ENCODE measurements around the gene GPD2. TPM values are rescaled to one million over a fixed set of nuclear protein-coding genes. Genes with fewer than 3 reads are reported as not detected.
"Not testable (repeated sequence)": the region's sequence is repeated elsewhere in the genome, so short reads cannot be mapped to it uniquely, and the experiment has no call there.

GPD2 gene
- total RNA-seq, 2 donors from 2014 or later: 14.9 to 31.6 TPM

- no peaks in the 10 kb centered on the region for H3K9me3 Mint-ChIP-seq
- H3K36me3 Mint-ChIP-seq (ENCODE audit: low read depth): no peaks in the 10 kb centered on the region
- ATAC-seq (replicated peaks): no peak
- H3K27me3 Mint-ChIP-seq: no peaks in the 10 kb centered on the region
- H3K4me3 Mint-ChIP-seq: no peak overlapping the region
- H3K27ac Mint-ChIP-seq: no peak overlapping the region
- no peaks in the 10 kb centered on the region for H3K4me1 Mint-ChIP-seq
Measured at GRCh38 chr2:156592809-156593593, 156.8 kb downstream of the GPD2 start.

DNA sequence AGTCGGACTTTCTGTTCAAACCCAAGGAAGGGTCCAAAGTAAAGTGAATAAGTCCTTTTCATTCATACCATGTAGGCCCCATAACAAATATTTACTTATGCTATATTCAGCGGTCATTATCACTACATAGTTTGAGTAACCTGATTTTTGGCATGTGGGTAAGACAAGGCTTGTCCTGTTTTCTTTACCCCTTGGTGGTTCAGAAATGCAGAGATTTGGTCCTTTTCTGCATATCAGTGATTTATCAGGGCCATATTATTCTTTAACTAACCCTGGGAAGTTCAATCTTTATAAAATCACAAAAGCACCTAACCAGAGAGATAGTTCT, 157.4 kb downstream of the GPD2 start:
- H3K36me3 Mint-ChIP-seq (ENCODE audit: low read depth): no peaks in the 10 kb centered on the region
- H3K4me3 Mint-ChIP-seq: no peak overlapping the region

DNA sequence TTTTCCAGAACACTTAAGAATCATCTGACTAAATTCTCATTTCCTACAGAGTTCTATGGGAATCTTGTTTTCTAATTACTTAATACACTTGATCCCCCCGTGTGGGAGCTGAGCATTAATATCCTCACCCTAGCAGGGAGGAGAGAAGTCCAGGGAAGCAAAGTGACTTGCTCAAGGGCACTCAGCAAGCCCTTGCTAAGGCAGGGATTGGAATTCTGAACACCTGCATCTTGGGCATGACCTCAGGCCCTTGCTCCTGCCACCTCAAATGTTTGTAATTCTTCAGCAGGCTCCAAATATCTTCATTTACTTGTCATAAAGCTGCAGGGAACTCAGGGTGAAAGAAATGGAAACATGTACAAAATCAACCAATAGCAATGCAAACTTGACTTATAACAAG, 162.4 kb downstream of the GPD2 start:
- H3K27ac Mint-ChIP-seq: no peak overlapping the region
- no peaks in the 10 kb centered on the region for H3K27me3 Mint-ChIP-seq
- no peak for ATAC-seq (replicated peaks)
- H3K9me3 Mint-ChIP-seq: no peaks in the 10 kb centered on the region
- H3K4me3 Mint-ChIP-seq: no peak overlapping the region
- no peaks in the 10 kb centered on the region for H3K4me1 Mint-ChIP-seq
- H3K36me3 Mint-ChIP-seq (ENCODE audit: low read depth): no peaks in the 10 kb centered on the region

More for the DNA sequence above, 157.4 kb downstream of the GPD2 start:
- no peak for ATAC-seq (replicated peaks)
- Mint-ChIP-seq H3K27me3 (no peaks in the 10 kb centered on the region), H3K9me3 (no peaks in the 10 kb centered on the region), H3K27ac (no peak overlapping the region), H3K4me1 (no peaks in the 10 kb centered on the region)

DNA sequence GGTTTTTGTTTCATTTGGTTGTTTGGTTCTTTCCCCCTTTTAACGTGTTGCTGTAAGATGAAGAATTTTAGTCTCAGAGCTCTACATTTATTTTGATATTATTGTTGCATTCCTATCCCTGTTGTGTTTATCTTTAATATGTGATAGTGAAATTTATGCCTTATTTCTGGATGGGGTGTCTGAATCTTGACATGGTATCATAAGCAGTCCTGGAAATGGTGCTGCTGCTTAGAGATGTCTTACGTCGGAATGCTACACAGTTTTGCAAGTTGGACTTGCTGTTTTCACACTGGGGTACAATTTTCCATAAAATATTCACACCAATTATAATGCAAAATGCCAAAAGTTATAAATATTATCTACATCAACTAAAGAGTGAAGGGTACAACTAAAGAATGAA, 164.0 kb downstream of the GPD2 start:
- Mint-ChIP-seq H3K9me3 (no peaks in the 10 kb centered on the region), H3K27ac (no peak overlapping the region), H3K27me3 (no peaks in the 10 kb centered on the region), H3K4me1 (no peaks in the 10 kb centered on the region), H3K36me3 (ENCODE audit: low read depth) (no peaks in the 10 kb centered on the region), H3K4me3 (no peak overlapping the region)
- ATAC-seq (replicated peaks): no peak

GRCh38 chr2:156601855-156602551, 165.8 kb downstream of the GPD2 start:
- Mint-ChIP-seq H3K36me3 (ENCODE audit: low read depth) (no peaks in the 10 kb centered on the region), H3K9me3 (peaks cover 7% of the 10 kb centered on the region), H3K27ac (no peak overlapping the region), H3K4me3 (no peak overlapping the region), H3K27me3 (peaks cover 7% of the 10 kb centered on the region), H3K4me1 (no peaks in the 10 kb centered on the region)
- ATAC-seq (replicated peaks): no peak

GRCh38 chr2:156602552-156602933, 166.4 kb downstream of the GPD2 start:
- no peak overlapping the region for H3K4me3 Mint-ChIP-seq
- no peak for ATAC-seq (replicated peaks)

DNA sequence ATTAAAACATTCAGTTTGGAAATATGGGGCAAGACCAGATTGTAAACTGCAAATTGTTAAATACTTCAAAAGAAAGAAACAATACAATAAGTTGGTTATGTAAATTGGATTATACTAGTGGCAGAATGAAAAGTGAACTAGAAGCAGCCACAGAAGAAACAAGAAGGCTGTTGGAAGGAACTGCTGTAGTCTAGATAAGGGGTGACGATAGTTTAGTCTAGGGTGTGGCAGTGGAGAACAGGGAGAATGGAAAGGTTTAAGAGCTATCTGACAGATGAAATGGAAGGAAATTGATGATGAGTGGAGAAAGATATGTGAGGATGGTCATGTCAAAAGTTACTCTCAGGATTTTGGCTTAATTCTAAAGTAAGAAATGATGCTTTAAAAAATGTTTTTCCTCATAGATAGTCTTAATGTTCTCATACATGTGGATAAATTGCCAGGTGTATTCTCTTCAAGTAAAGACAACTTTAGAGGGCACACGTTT, 179.7 kb downstream of the GPD2 start:
- H3K4me1 Mint-ChIP-seq: no peaks in the 10 kb centered on the region
- H3K27ac Mint-ChIP-seq: no peak overlapping the region
- H3K9me3 Mint-ChIP-seq: no peaks in the 10 kb centered on the region
- no peaks in the 10 kb centered on the region for H3K36me3 Mint-ChIP-seq (ENCODE audit: low read depth)
- H3K4me3 Mint-ChIP-seq: no peak overlapping the region
- H3K27me3 Mint-ChIP-seq: peaks cover 7% of the 10 kb centered on the region
- ATAC-seq (replicated peaks): no peak

More at GRCh38 chr2:156602552-156602933, 166.4 kb downstream of the GPD2 start:
- no peak overlapping the region for H3K27ac Mint-ChIP-seq
- no peaks in the 10 kb centered on the region for H3K4me1 Mint-ChIP-seq
- no peaks in the 10 kb centered on the region for H3K36me3 Mint-ChIP-seq (ENCODE audit: low read depth)
- H3K9me3 Mint-ChIP-seq: peaks cover 7% of the 10 kb centered on the region
- peaks cover 7% of the 10 kb centered on the region for H3K27me3 Mint-ChIP-seq

DNA sequence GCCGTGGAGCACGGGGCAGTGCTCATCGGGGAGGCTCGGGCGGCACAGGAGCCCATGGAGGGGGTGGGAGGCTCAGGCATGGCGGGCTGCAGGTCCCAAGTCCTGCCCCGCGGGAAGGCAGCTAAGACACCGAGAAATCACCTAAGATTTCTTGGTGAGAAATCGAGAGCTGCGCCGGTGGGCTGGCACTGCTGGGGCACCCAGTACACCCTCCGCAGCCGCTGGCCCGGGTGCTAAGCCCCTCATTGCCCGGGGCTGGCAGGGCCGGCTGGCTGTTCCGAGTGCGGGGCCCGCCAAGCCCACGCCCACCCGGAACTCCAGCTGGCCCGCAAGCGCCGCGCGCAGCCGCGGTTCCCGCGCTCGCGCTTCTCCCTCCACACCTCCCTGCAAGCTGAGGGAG, 181.9 kb downstream of the GPD2 start:
- not testable (repeated sequence) for H3K4me1 Mint-ChIP-seq; H3K9me3 Mint-ChIP-seq; H3K27ac Mint-ChIP-seq; ATAC-seq (replicated peaks); H3K36me3 Mint-ChIP-seq (ENCODE audit: low read depth); H3K4me3 Mint-ChIP-seq
- H3K27me3 Mint-ChIP-seq: peaks cover 18% of the 10 kb centered on the region

GRCh38 chr2:156619021-156619539, 182.9 kb downstream of the GPD2 start:
- Mint-ChIP-seq H3K27me3 (peaks cover 18% of the 10 kb centered on the region), H3K9me3 (no peaks in the 10 kb centered on the region), H3K27ac (no peak overlapping the region), H3K4me3 (no peak overlapping the region), H3K36me3 (ENCODE audit: low read depth) (no peaks in the 10 kb centered on the region), H3K4me1 (no peaks in the 10 kb centered on the region)
- no peak for ATAC-seq (replicated peaks)

DNA sequence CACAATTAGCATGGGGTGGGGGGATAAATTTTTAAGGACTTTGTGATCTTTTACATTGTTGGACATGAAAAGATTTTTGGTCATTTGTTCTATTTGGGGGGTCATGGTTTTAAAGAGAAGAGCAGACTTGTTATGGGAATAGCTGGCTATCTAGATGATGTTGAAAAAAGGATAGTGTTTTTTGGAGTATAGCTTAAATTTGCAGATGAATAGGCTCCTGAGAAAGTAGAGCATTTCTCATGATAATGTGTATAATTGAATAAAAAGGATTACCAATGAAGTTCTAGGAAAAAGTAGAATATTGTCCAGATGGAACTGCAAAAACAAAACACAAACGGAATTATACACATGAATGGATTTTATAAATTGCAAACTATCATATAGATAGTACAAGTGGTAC, 186.3 kb downstream of the GPD2 start:
- Mint-ChIP-seq H3K36me3 (ENCODE audit: low read depth) (no peaks in the 10 kb centered on the region), H3K27ac (no peak overlapping the region), H3K4me3 (no peak overlapping the region), H3K9me3 (peaks cover 5% of the 10 kb centered on the region), H3K4me1 (no peaks in the 10 kb centered on the region), H3K27me3 (peaks cover 24% of the 10 kb centered on the region)
- no peak for ATAC-seq (replicated peaks)

- Mint-ChIP-seq H3K36me3 (ENCODE audit: low read depth) (no peaks in the 10 kb centered on the region), H3K9me3 (peaks cover 5% of the 10 kb centered on the region), H3K27me3 (peaks cover 23% of the 10 kb centered on the region), H3K27ac (no peak overlapping the region), H3K4me1 (no peaks in the 10 kb centered on the region), H3K4me3 (no peak overlapping the region)
- no peak for ATAC-seq (replicated peaks)
Measured at GRCh38 chr2:156625360-156626170, 189.4 kb downstream of the GPD2 start.

DNA sequence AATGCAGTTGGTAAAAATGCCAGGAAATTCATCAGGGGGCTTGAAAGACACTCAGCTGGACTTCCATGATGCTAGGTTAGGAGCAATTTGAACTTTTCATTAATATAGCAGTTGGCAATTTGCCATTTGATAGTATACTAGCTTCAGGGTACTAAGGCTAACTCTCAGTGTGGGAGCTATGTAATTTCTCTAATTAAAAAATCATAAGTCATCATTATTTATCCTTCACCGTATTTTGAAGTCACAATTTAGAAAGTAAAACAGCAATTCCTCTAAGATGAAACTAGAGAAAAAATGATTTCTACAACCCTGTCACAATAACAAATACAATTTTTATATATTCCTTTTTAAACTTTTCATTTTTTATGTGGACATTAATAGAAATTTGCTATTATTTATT, 190.8 kb downstream of the GPD2 start:
- peaks cover 24% of the 10 kb centered on the region for H3K27me3 Mint-ChIP-seq
- no peak for ATAC-seq (replicated peaks)
- peaks cover 5% of the 10 kb centered on the region for H3K9me3 Mint-ChIP-seq
- no peak overlapping the region for H3K27ac Mint-ChIP-seq
- no peaks in the 10 kb centered on the region for H3K4me1 Mint-ChIP-seq
- no peaks in the 10 kb centered on the region for H3K36me3 Mint-ChIP-seq (ENCODE audit: low read depth)
- H3K4me3 Mint-ChIP-seq: no peak overlapping the region

- no peak for ATAC-seq (replicated peaks)
- H3K36me3 Mint-ChIP-seq (ENCODE audit: low read depth): no peaks in the 10 kb centered on the region
- H3K9me3 Mint-ChIP-seq: no peaks in the 10 kb centered on the region
- no peak overlapping the region for H3K27ac Mint-ChIP-seq
- H3K27me3 Mint-ChIP-seq: peaks cover 23% of the 10 kb centered on the region
- no peaks in the 10 kb centered on the region for H3K4me1 Mint-ChIP-seq
- no peak overlapping the region for H3K4me3 Mint-ChIP-seq
Measured at GRCh38 chr2:156630579-156631337, 194.6 kb downstream of the GPD2 start.

DNA sequence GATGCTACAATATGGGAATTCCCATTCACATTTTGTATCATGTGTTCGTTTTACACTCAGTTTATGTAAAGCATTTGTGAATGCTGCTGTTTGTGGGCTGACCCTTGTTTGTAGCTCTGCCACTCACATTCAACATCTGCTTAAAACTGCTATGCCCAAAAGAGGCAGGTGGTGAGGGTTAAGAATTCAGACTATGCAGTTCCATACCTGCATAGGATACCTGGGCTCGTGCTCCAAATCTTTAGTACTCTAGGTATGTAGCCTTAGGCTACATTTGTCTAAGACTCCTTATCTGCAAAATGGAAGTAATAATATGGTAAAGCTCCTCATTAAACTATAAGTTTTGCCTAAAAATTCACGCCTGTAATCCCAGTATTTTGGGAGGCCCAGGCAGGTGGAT, 199.5 kb downstream of the GPD2 start:
- H3K4me1 Mint-ChIP-seq: no peaks in the 10 kb centered on the region
- ATAC-seq (replicated peaks): no peak
- H3K27ac Mint-ChIP-seq: no peak overlapping the region
- no peaks in the 10 kb centered on the region for H3K36me3 Mint-ChIP-seq (ENCODE audit: low read depth)
- peaks cover 23% of the 10 kb centered on the region for H3K27me3 Mint-ChIP-seq
- peaks cover 4% of the 10 kb centered on the region for H3K9me3 Mint-ChIP-seq
- no peak overlapping the region for H3K4me3 Mint-ChIP-seq
